Measurements from ENCODE around the gene KIF18B.

KIF18B gene

GRCh38 chr17:44903012-44903685 lies 44.4 kb downstream of the KIF18B start:
- no peak for DNase-seq

GRCh38 chr17:44902135-44902760 lies 45.3 kb downstream of the KIF18B start:
- DNase-seq, result no peak

DNA sequence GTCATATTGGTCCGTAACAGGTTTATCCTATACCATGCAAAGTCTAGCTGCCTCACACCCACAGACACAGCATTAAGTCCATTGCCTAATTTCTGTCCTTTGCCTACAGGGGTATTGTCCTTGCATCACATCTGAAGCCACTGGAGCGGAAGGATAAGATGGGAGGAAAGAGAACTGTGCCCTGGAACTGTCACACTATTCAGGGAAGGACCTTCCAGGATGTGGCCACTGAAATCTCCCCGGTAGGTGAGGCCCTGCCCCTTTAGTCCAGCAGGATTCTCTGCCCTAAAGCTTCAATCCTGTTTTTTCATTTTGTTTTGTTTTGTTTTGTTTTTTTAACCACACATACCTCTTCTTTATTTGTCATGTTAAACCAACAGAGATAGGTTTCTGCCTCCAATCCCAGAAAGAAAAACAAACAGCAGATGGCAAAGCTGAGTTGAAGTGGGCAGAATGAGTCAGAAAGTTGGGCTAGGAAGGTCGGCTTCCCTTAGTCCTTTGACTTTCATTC lies 46.1 kb downstream of the KIF18B start:
- no peak for DNase-seq

DNA sequence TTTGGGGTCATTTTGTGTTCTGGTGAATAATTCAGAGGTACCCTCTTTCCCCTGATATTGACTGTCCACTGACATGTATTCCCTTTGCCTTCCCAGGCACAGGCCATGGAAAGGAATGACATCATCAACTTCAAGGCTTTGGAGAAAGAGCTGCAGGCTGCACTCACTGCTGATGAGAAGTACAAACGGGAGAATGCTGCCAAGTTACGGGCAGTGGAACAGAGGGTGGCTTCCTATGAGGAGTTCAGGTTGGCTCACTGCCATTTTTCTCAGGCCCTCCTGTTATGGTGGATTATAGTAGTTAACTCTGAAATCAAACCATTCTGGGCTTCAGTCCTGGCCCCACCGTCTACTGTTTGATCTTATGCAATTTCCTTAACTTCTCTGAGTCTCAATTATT lies 46.7 kb downstream of the KIF18B start:
- no peak for DNase-seq

DNA sequence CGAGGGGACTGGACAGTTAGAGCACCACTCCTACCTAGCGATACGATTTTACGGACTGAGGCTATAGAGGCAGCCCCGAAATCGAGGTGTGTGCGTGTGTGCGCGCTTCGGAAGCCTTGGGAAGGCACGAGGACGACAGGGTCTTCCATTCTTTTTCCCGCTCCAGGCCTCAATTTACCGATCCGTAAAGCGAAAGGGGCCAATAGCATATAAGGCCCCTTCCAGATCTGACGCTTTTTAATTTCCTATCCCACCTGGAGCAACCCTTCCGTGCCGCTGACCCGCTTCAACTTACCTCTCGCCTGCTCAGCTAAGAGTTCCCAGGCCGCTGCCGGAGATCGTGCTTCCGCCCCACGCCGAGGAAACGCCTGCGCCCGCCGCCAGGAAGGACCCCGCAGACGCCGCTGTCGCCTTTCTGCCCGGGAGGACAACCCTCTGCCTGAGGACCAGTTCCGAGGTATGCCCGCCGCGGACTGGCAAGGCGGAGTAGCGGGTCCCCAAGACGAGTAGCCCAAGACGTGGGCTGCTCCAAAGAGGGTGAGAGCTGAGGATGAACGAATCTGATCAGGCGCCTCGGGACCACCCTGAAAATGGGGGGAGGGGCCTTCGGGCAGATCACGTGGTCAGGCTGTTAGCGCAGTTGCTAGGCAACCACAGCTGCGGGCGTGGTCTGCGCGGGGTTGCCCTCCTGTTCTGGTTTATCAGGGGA lies 48.3 kb downstream of the KIF18B start, which contains the start of gene EFTUD2:
TSS of gene EFTUD2 (minus strand) at position 372 of the 709 bp plus-strand sequence. CDS start 4,924 bp downstream, outside the sequence.
- peak; percentile 94 for DNase-seq

GRCh38 chr17:44898768-44899073 lies 48.9 kb downstream of the KIF18B start:
- DNase-seq, result no peak

DNA sequence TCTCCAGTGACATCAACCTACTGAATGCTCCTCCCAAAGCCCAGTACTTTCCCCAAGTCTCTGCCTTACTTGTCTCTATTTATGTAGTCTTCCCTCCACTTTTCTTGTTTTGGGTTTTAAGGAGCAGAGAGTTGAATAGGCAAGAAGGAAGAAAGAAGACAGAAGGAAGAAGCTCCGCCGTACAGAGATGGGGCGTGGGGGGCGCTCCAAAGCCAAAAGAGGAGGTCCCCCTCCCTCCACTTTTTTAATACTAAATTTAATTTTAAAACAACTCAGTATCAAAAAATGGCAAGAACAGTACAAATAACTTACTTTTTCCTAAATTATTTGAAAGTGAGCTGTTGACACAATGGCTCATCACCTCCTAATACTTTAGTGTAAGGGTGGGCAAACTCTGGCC lies 52.9 kb downstream of the KIF18B start:
- DNase-seq, result no peak

- DNase-seq, result no peak
Measured at GRCh38 chr17:44892250-44892649, 55.3 kb downstream of the KIF18B start.

GRCh38 chr17:44889003-44889402 lies 58.6 kb downstream of the KIF18B start:
- no peak for DNase-seq

DNA sequence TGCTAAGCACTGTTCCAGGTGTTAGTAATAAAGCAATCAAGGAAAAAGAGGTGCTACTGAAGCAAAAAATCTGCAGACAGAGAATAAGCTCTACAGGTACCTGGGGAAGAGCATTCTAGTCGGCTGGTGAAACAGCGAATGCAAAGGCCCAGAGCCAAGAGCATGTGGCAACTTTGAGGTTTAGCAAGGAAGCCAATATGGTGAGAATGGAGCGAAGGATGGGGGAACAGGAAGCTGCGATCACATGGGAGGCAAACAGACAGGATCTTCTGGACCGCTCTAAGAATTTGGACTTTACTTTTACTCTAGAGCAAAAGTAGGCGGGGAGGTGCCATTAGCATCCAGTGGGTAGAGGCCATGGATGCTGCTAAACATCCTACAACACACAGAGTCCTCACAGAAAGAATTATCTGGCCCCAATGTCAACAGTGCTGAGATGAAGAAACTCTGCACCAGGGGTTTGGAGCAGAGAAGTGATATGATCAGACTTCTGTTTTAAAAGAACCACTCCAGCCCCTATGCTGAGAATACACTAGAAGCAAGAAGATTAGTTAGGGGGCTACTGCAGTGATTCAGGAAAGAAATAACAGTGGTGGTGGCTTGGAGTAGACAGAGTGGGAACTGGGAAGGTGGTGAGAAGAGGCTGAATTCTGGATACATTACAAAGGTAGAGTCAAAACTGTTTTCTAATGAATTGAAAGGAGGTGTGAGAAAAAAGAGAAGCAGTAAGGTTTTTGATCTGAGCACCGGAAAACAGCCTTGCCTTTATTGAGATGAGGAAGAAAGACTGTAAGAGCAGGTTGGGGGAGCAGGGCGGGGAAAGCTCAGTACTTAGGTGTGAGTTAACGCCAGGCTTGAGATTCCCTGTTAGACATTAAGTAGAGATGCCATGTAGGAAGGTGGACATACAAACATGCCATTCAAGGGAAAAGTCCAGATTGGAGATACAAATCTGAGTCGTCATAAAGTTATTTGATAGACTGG lies 59.3 kb downstream of the KIF18B start:
- DNase-seq, result peak; percentile 47

- DNase-seq, result no peak
Measured at GRCh38 chr17:44887016-44887415, 60.6 kb downstream of the KIF18B start.

GRCh38 chr17:44884941-44885340 lies 62.6 kb downstream of the KIF18B start:
- DNase-seq, result no peak

DNA sequence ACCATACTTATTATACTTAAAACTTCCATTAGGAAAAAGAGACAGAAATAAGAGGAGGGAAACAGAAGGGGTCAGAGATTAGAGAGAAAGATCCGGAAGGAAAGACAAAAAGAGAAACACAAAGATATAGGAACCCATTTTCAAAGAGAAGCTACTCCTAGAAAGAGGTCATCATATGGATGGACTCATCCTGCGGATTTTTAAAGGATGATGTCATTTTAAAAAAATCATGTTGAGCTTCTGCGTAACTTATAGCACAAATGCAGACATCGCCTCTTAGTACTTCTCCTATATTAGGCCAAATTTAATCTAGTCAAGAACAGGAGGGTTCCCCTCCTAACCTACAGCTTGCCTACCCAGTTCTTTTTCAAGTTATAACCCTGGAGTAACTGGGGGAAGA lies 66.4 kb downstream of the KIF18B start:
- no peak for DNase-seq

DNA sequence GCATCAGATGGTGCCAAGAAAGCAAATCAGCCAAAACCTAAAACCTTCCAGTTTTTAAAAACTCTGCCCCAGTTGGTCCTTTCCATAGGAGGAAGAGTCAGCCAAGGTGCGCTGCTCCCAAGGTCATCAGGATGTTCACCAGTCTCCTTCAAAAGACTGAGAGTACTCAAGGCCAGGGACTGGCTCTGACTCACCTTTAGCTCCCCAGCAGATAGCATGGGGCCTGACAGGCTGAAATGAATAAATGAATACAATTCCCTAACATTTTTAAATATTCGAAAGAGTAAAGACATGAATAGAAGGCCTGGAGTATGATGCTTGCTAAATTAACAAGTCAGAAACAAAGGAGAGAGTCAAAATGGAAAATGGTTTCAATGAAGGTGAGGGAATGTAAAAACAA lies 67.5 kb downstream of the KIF18B start:
- no peak for DNase-seq

DNA sequence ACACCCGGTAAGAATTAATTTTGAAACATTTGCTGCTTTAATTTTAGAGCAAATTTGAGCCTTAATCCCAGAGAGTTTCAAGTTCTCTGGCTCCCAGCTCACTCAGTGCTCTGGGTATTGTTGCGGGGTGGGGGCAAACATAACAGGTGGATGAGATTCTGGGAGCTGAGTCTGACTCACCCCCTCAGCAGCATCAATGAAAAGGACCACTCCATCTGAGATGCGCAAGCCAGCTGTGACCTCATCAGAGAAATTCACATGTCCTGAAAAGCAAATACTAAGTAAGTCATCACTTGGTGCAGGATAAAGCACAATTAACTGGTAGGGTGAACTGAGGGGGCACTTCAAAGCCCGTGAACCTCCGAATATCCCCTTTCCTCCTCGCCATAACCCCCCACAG lies 68.2 kb downstream of the KIF18B start:
- no peak for DNase-seq

DNA sequence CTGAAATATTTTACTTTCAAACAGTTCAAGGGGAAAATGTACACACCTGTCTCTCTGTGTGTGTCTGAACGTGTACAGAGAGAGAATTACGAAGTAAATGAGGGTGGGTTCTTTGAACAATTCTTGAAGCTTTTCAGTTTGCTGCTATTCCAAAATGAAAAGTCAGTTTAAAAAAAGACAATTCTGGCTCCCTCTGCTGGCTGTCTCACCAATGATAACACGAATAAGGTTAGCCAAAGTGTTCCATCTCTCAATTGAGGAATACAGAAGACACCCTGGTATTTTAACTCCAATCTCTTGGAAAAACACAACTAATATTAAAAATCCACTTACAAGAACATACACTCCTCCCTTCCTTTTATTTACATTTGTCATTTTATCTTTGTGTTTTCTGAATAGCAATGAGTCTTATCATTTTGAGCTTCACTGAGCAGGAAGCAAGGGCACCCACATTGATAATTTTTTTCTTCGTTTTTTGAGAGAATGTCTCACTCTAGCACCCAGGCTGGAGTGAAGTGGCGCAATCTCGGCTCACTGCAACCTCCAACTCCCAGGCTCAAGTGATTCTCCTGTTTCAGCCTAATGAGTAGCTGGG lies 68.8 kb downstream of the KIF18B start:
- DNase-seq, result peak; percentile 35

- DNase-seq, result no peak
Measured at GRCh38 chr17:44877121-44877520, 70.5 kb downstream of the KIF18B start.

- DNase-seq, result no peak
Measured at GRCh38 chr17:44875761-44876160, 71.8 kb downstream of the KIF18B start.

Measured in CD4-positive, alpha-beta T cell treated with Interleukin-17A for 4 hours (primary cell).